IMR-90 (cell line): Measurements from ENCODE around the gene GRID1. TPM values are rescaled to one million over a fixed set of nuclear protein-coding genes. Genes with fewer than 3 reads are reported as not detected.

Source experiments
- ATAC-seq: fragments of 200-7000 bp; cut with Tn5 transposase; 2 replicates; pipeline ENCODE4 v1.9.1; 2020; ENCODE audit warnings: low read depth, mild to moderate bottlenecking, moderate library complexity
- BruUV-seq: library from RNA; stranded (reverse); fragments of 400-500 nt; replicated peaks from 2 replicates; lab custom pipeline; 2021; lab: Mats Ljungman, UMichigan
- CTCF ChIA-PET: fragments of 300-600 bp; formaldehyde crosslinking; extraction: SDS; loops from one replicate; lab custom pipeline; 2021; ENCODE audit warnings: antibody characterized with exemption; lab: Yijun Ruan, JAX
- POLR2A ChIA-PET: fragments of 300-600 bp; sonication (Branson Sonifier 250); formaldehyde crosslinking; loops from one replicate; lab custom pipeline; 2022; ENCODE audit warnings: antibody characterized with exemption; ENCODE audit not compliant: unreplicated experiment; lab: Charles Lee
- DNase-seq: peaks from one replicate; pipeline ENCODE4 v3.0.0; 2013
- H2AFZ ChIP-seq: replicated peaks from 2 replicates; pipeline ENCODE3; 2013; ENCODE audit warnings: low read length, mild to moderate bottlenecking; ENCODE audit not compliant: poor library complexity
- H2AK5ac ChIP-seq: 2 replicates; pipeline ENCODE4 v1.6.1; 2013; ENCODE audit warnings: low read depth, low read length, inconsistent platforms
- H2AK9ac ChIP-seq: replicated peaks from 2 replicates; pipeline ENCODE3; 2013; ENCODE audit warnings: mild to moderate bottlenecking, low read depth, low read length, moderate library complexity; ENCODE audit not compliant: poor library complexity
- H2BK120ac ChIP-seq: 2 replicates; pipeline ENCODE4 v1.6.1; 2013; ENCODE audit warnings: low read depth, low read length, inconsistent platforms
- H2BK15ac ChIP-seq: 3 replicates; pipeline ENCODE4 v1.6.1; 2013; ENCODE audit warnings: low read depth, low read length, inconsistent platforms
- H2BK20ac ChIP-seq: 2 replicates; pipeline ENCODE4 v1.6.1; 2013; ENCODE audit warnings: low read depth, mild to moderate bottlenecking, inconsistent platforms, low read length, moderate library complexity
- H2BK5ac ChIP-seq: 2 replicates; pipeline ENCODE4 v1.6.1; 2013; ENCODE audit warnings: mild to moderate bottlenecking, low read depth, low read length, inconsistent platforms; ENCODE audit not compliant: poor library complexity, severe bottlenecking
- H3K14ac ChIP-seq: replicated peaks from 2 replicates; pipeline ENCODE4 v1.6.1; 2013; ENCODE audit warnings: low read depth, low read length, inconsistent platforms
- H3K18ac ChIP-seq: 2 replicates; pipeline ENCODE4 v1.6.1; 2013; ENCODE audit warnings: low read depth, low read length, control low read depth
- H3K23ac ChIP-seq: 2 replicates; pipeline ENCODE4 v1.6.1; 2013; ENCODE audit warnings: low read depth, low read length, inconsistent platforms
- H3K27ac ChIP-seq: 2 replicates; pipeline ENCODE4 v1.5.1; 2013; ENCODE audit warnings: mild to moderate bottlenecking, control low read depth, low read length; ENCODE audit not compliant: insufficient read depth
- H3K27me3 ChIP-seq: 2 replicates; pipeline ENCODE4 v1.6.1; 2013; ENCODE audit warnings: low read length; ENCODE audit not compliant: control insufficient read depth, insufficient read depth
- H3K36me3 ChIP-seq: 2 replicates; pipeline ENCODE4 v1.6.1; 2013; ENCODE audit warnings: low read length, mixed read lengths; ENCODE audit not compliant: control insufficient read depth, insufficient read depth
- H3K4ac ChIP-seq: 2 replicates; pipeline ENCODE4 v1.6.1; 2013; ENCODE audit warnings: low read depth, low read length, inconsistent platforms
- H3K4me1 ChIP-seq: 2 replicates; pipeline ENCODE4 v1.6.1; 2013; ENCODE audit warnings: low read length, mixed read lengths; ENCODE audit not compliant: control insufficient read depth, insufficient read depth
- H3K4me2 ChIP-seq: 2 replicates; pipeline ENCODE4 v1.6.1; 2013; ENCODE audit warnings: low read depth, mild to moderate bottlenecking, control low read depth, low read length, moderate library complexity
- H3K4me3 ChIP-seq: 2 replicates; pipeline ENCODE4 v1.5.1; 2013; ENCODE audit warnings: low read depth, mild to moderate bottlenecking, control low read depth, low read length, moderate library complexity; ENCODE audit not compliant: insufficient read depth
- H3K56ac ChIP-seq: 2 replicates; pipeline ENCODE4 v1.6.1; 2013; ENCODE audit warnings: low read length, inconsistent platforms; ENCODE audit not compliant: insufficient read depth; ENCODE audit errors: extremely low read depth
- H3K79me1 ChIP-seq, 2 experiments: 2 replicates each; pipeline ENCODE4 v1.6.1; 2013; ENCODE audit warnings: low read length in 2 of 2, inconsistent platforms in 1 of 2, low read depth in 1 of 2
- H3K9ac ChIP-seq: 2 replicates; pipeline ENCODE4 v1.6.1; 2013; ENCODE audit warnings: low read depth, low read length, control low read depth
- H3K9me1 ChIP-seq: 2 replicates; pipeline ENCODE4 v1.6.1; 2013; ENCODE audit warnings: low read length, inconsistent platforms; ENCODE audit not compliant: insufficient read depth
- H3K9me3 ChIP-seq: 2 replicates; pipeline ENCODE4 v1.6.1; 2013; ENCODE audit warnings: low read length; ENCODE audit not compliant: control insufficient read depth, insufficient read depth
- H4K20me1 ChIP-seq: 2 replicates; pipeline ENCODE4 v1.6.1; 2013; ENCODE audit warnings: low read length, inconsistent platforms; ENCODE audit not compliant: insufficient read depth
- H4K5ac ChIP-seq: 2 replicates; pipeline ENCODE4 v1.6.1; 2013; ENCODE audit warnings: mild to moderate bottlenecking, low read depth, low read length, control low read depth
- H4K8ac ChIP-seq, 2 experiments: 2 replicates each; pipeline ENCODE4 v1.6.1; 2013; ENCODE audit warnings: low read depth in 2 of 2, low read length in 2 of 2, control low read depth in 1 of 2, inconsistent platforms in 1 of 2
- H4K91ac ChIP-seq: 2 replicates; pipeline ENCODE4 v1.6.1; 2013; ENCODE audit warnings: low read depth, low read length, inconsistent platforms; ENCODE audit not compliant: insufficient read depth
- BHLHE40 ChIP-seq: fragments of 150-350 bp; IDR thresholded peaks from 2 replicates; pipeline ENCODE4 v1.6.1; 2016; ENCODE audit warnings: mild to moderate bottlenecking, low read depth, low read length
- CEBPB ChIP-seq: IDR thresholded peaks from 2 replicates; pipeline ENCODE4 v1.6.1; 2012; ENCODE audit warnings: low read depth, low read length, improper control_type of control experiment
- CHD1 ChIP-seq: IDR thresholded peaks from 2 replicates; pipeline ENCODE4 v1.6.1; 2012; ENCODE audit warnings: low read depth, low read length, improper control_type of control experiment
- CTCF ChIP-seq: conservative IDR thresholded peaks from 2 replicates; pipeline ENCODE4 v1.5.1; 2012; ENCODE audit warnings: mild to moderate bottlenecking, low read depth, low read length, improper control_type of control experiment
- FOS ChIP-seq: fragments of 150-350 bp; IDR thresholded peaks from 2 replicates; pipeline ENCODE4 v1.6.1; 2016; ENCODE audit warnings: low read depth, low read length
- MAFK ChIP-seq: IDR thresholded peaks from 2 replicates; pipeline ENCODE4 v1.6.1; 2012; ENCODE audit warnings: low read depth, low read length, improper control_type of control experiment
- MAZ ChIP-seq: IDR thresholded peaks from 2 replicates; pipeline ENCODE4 v1.6.1; 2012; ENCODE audit warnings: low read depth, mild to moderate bottlenecking, low read length, improper control_type of control experiment, moderate library complexity, borderline replicate concordance
- MXI1 ChIP-seq: IDR thresholded peaks from 2 replicates; pipeline ENCODE4 v1.6.1; 2012; ENCODE audit warnings: low read depth, mild to moderate bottlenecking, low read length, moderate library complexity, borderline replicate concordance
- NFE2L2 ChIP-seq: fragments of 150-350 bp; IDR thresholded peaks from 2 replicates; pipeline ENCODE4 v1.6.1; 2016; ENCODE audit warnings: low read depth, mild to moderate bottlenecking, low read length
- POLR2A ChIP-seq: IDR thresholded peaks from 2 replicates; pipeline ENCODE4 v1.6.1; 2012; ENCODE audit warnings: mild to moderate bottlenecking, low read depth, low read length
- RCOR1 ChIP-seq: IDR thresholded peaks from 2 replicates; pipeline ENCODE4 v1.6.1; 2012; ENCODE audit warnings: mild to moderate bottlenecking, low read length, improper control_type of control experiment; ENCODE audit not compliant: insufficient replicate concordance
- RFX5 ChIP-seq: IDR thresholded peaks from 2 replicates; pipeline ENCODE4 v1.8.0; 2012; ENCODE audit warnings: low read depth, mild to moderate bottlenecking, low read length, moderate library complexity
- SMC3 ChIP-seq: fragments of 150-350 bp; IDR thresholded peaks from 2 replicates; pipeline ENCODE4 v1.6.1; 2016; ENCODE audit warnings: low read depth, mild to moderate bottlenecking, antibody characterized with exemption, low read length, moderate library complexity
- USF2 ChIP-seq: fragments of 150-350 bp; IDR thresholded peaks from 2 replicates; pipeline ENCODE4 v1.6.1; 2017; ENCODE audit warnings: mild to moderate bottlenecking, antibody characterized with exemption, low read length, low read depth
- WGBS, 2 experiments: methylation state at CpG; one replicate each; pipeline versions ENCODE4 v1.1.5 to v1.1.7; 2013; ENCODE audit warnings: missing lambda C conversion rate in 2 of 2; ENCODE audit not compliant: insufficient read length in 1 of 2; ENCODE audit errors: extremely low coverage in 2 of 2; 5-methylcytosine and 5-hydroxymethylcytosine counted together
- dilution Hi-C: fragments of 300-500 bp; cut with HindIII; formaldehyde crosslinking; loops from one replicate; pipeline ENCODE4 v1.14.3; 2018; ENCODE audit warnings: low sequenced_read_pairs; ENCODE audit not compliant: unreplicated experiment
- in situ Hi-C: fragments of 300-500 bp; cut with MboI; formaldehyde crosslinking; loops from 3 replicates; pipeline ENCODE4 v1.14.3; 2019; ENCODE audit warnings: low sequenced_read_pairs, inconsistent platforms, mixed read lengths
- intact Hi-C: fragments of 100-400 bp; cut with micrococcal nuclease; formaldehyde crosslinking; loops from 2 replicates; pipeline ENCODE4 v1.10.0; 2022
- polyA plus RNA-seq, 3 experiments: library from polyadenylated mRNA; depleted of rRNA; stranded (reverse); fragments of >200 nt; gene quantifications; 2 replicates each; pipeline ENCODE4 v1.2.3, GENCODE V29; 2012; ENCODE audit warnings: low replicate concordance in 1 of 3
- total RNA-seq: library from RNA; depleted of rRNA; stranded (reverse); fragments of >200 nt; gene quantifications from 2 replicates; pipeline ENCODE4 v1.2.3, GENCODE V29; 2012
- TF ChIP-seq, protein P1 (sequence below): fragments of 150-350 bp; IDR thresholded peaks from 2 replicates; pipeline ENCODE4 v1.6.1; 2016; ENCODE audit warnings: low read depth, mild to moderate bottlenecking, low read length, moderate library complexity, borderline replicate concordance

The GRID1 gene
- total and polyA plus RNA-seq, 2 of the 4 experiments (the other 2 are of a cell fraction), result not detected

- Histone ChIP-seq H2AK9ac (no peak overlapping the region), H3K23ac (no peak overlapping the region), H3K27me3 (no peaks in the 10 kb centered on the region), H3K27ac (no peak overlapping the region), H3K56ac (no peak overlapping the region), H2BK15ac (no peak overlapping the region), H3K4me2 (no peak overlapping the region), H2BK120ac (no peak overlapping the region), H2BK5ac (no peak overlapping the region), H2AK5ac (no peak overlapping the region), H3K36me3 (no peaks in the 10 kb centered on the region), H3K4ac (no peak overlapping the region), H4K91ac (no peak overlapping the region), H3K79me1 (no peaks in the 10 kb centered on the region), H3K18ac (no peak overlapping the region), H3K9me1 (no peaks in the 10 kb centered on the region), H2AFZ (no peak overlapping the region), H3K14ac (no peak overlapping the region), H3K4me3 (no peak overlapping the region), H3K9ac (no peak overlapping the region), H4K5ac (no peak overlapping the region), H4K8ac (no peak overlapping the region), H3K4me1 (no peaks in the 10 kb centered on the region), H3K9me3 (no peaks in the 10 kb centered on the region), H4K20me1 (no peaks in the 10 kb centered on the region), H2BK20ac (no peak overlapping the region)
- ChIA-PET CTCF (no interaction called here), POLR2A (no interaction called here)
- in situ Hi-C loops (no loop called here), dilution Hi-C loops (no loop called here), intact Hi-C loops (no loop called here)
- ATAC-seq, result no peak
- no peak for TF ChIP-seq FOS
- no peak for TF ChIP-seq POLR2A
- no peak for TF ChIP-seq MXI1
- TF ChIP-seq, protein P1, sequence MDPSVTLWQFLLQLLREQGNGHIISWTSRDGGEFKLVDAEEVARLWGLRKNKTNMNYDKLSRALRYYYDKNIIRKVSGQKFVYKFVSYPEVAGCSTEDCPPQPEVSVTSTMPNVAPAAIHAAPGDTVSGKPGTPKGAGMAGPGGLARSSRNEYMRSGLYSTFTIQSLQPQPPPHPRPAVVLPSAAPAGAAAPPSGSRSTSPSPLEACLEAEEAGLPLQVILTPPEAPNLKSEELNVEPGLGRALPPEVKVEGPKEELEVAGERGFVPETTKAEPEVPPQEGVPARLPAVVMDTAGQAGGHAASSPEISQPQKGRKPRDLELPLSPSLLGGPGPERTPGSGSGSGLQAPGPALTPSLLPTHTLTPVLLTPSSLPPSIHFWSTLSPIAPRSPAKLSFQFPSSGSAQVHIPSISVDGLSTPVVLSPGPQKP, result no peak
- TF ChIP-seq CTCF, result no peak
- no peak for TF ChIP-seq RFX5
- TF ChIP-seq MAZ, result no peak
- no peak for TF ChIP-seq BHLHE40
- no peak for TF ChIP-seq SMC3
- no peak for TF ChIP-seq CHD1
- TF ChIP-seq CEBPB, result no peak
- no peak for TF ChIP-seq RCOR1
- no peak for TF ChIP-seq NFE2L2
- TF ChIP-seq MAFK, result no peak
- TF ChIP-seq USF2, result no peak
- DNase-seq, result no peak
- no CpG with 5 or more reads among the region's 5 CpGs for WGBS, 2 experiments
- BruUV-seq, result no TSS peak
Measured at GRCh38 chr10:86248062-86248461, 118.5 kb downstream of the GRID1 start.
